Measurements from ENCODE around the gene DACH1.

DNA sequence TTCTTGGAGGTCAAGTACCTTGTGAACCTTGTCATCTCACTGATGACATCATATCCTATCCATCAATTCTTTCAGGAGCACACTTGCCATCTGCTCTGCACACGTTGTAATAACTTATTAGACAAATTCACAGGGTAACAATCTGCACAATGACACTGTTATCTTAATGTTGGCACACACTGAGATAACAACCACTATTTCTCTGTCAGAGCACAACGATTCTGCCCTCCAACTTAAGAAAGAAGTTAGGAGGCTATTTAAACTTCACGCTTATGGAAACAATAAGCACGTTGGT, 351.3 kb downstream of the DACH1 start:
- TF ChIP-seq, protein P1, sequence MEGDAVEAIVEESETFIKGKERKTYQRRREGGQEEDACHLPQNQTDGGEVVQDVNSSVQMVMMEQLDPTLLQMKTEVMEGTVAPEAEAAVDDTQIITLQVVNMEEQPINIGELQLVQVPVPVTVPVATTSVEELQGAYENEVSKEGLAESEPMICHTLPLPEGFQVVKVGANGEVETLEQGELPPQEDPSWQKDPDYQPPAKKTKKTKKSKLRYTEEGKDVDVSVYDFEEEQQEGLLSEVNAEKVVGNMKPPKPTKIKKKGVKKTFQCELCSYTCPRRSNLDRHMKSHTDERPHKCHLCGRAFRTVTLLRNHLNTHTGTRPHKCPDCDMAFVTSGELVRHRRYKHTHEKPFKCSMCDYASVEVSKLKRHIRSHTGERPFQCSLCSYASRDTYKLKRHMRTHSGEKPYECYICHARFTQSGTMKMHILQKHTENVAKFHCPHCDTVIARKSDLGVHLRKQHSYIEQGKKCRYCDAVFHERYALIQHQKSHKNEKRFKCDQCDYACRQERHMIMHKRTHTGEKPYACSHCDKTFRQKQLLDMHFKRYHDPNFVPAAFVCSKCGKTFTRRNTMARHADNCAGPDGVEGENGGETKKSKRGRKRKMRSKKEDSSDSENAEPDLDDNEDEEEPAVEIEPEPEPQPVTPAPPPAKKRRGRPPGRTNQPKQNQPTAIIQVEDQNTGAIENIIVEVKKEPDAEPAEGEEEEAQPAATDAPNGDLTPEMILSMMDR (conservative IDR thresholded peaks at IDR 0.05 in 1 of 2, IDR thresholded peaks at IDR 0.05 in 1 of 2; ENCODE audit: low read depth in 1 of 2, low read length in 2 of 2) = no peak
- TF ChIP-seq EZH2 (IDR thresholded peaks at IDR 0.05; ENCODE audit: low read length, missing control alignments) = no peak

Data from fibroblast of lung (primary cell).